SK-N-SH treated with all-trans-retinoic acid at 6 μM for 48 hours (cell line): ENCODE data around the gene KLHL21.
A peak's percentile ranks its signal among the peaks of the same experiment; 100 is the strongest.

ENCODE experiments used
- ATAC-seq: fragments of 200-7000 bp; cut with Tn5 transposase; 3 replicates; pipeline ENCODE4 v1.9.1; 2020; ENCODE audit warnings: mild to moderate bottlenecking, moderate library complexity
- ARNTL ChIP-seq: fragments of 450-650 bp; formaldehyde crosslinking; IDR thresholded peaks from 2 replicates; pipeline ENCODE4 v1.5.0; 2020; ENCODE audit warnings: low read depth, mild to moderate bottlenecking, moderate library complexity, borderline replicate concordance
- CSDC2 ChIP-seq: fragments of 250-450 bp; sonication (Bioruptor Pico); IDR thresholded peaks from 2 replicates; pipeline ENCODE4 v1.5.0; 2020; ENCODE audit warnings: mild to moderate bottlenecking, moderate library complexity
- ESRRG ChIP-seq: fragments of 250-450 bp; sonication (Bioruptor Pico); IDR thresholded peaks from 2 replicates; pipeline ENCODE4 v1.6.1; 2021; ENCODE audit warnings: mild to moderate bottlenecking
- GLIS3 ChIP-seq: fragments of 250-450 bp; sonication (Bioruptor Pico); IDR thresholded peaks from 2 replicates; pipeline ENCODE4 v1.5.0; 2020; ENCODE audit warnings: mild to moderate bottlenecking, moderate library complexity
- ISL1 ChIP-seq: fragments of 250-450 bp; sonication (Bioruptor Pico); IDR thresholded peaks from 2 replicates; pipeline ENCODE4 v2.1.2; 2022; ENCODE audit warnings: mild to moderate bottlenecking, moderate library complexity
- OSR1 ChIP-seq: fragments of 250-450 bp; sonication (Bioruptor Pico); IDR thresholded peaks from 2 replicates; pipeline ENCODE4 v1.8.0; 2022; ENCODE audit warnings: moderate library complexity, mild to moderate bottlenecking, inconsistent platforms
- RARB ChIP-seq: fragments of 250-450 bp; sonication (Bioruptor Pico); IDR thresholded peaks from 2 replicates; pipeline ENCODE4 v1.8.0; 2021; ENCODE audit warnings: mild to moderate bottlenecking, moderate library complexity
- SNAI2 ChIP-seq: fragments of 250-450 bp; sonication (Bioruptor Pico); IDR thresholded peaks from 2 replicates; pipeline ENCODE4 v1.5.0; 2020; ENCODE audit warnings: mild to moderate bottlenecking, moderate library complexity
- TOX ChIP-seq: fragments of 250-450 bp; sonication (Bioruptor Pico); IDR thresholded peaks from 2 replicates; pipeline ENCODE4 v1.8.0; 2021; ENCODE audit warnings: mild to moderate bottlenecking, moderate library complexity, borderline replicate concordance
- ZFP30 ChIP-seq: fragments of 450-650 bp; formaldehyde crosslinking; IDR thresholded peaks from 2 replicates; pipeline ENCODE4 v1.5.0; 2022; ENCODE audit warnings: mild to moderate bottlenecking, moderate library complexity
- ZNF565 ChIP-seq: fragments of 450-650 bp; formaldehyde crosslinking; conservative IDR thresholded peaks from 2 replicates; pipeline ENCODE4 v1.5.0; 2020; ENCODE audit warnings: low read depth, mild to moderate bottlenecking, moderate library complexity
- ZNF70 ChIP-seq: fragments of 450-650 bp; formaldehyde crosslinking; IDR thresholded peaks from 2 replicates; pipeline ENCODE4 v1.5.0; 2020; ENCODE audit warnings: mild to moderate bottlenecking, moderate library complexity
- TF ChIP-seq, protein P1 (sequence below): fragments of 250-450 bp; sonication (Bioruptor Pico); IDR thresholded peaks from 2 replicates; pipeline ENCODE4 v1.8.0; 2020; ENCODE audit warnings: mild to moderate bottlenecking, moderate library complexity, borderline replicate concordance
- TF ChIP-seq, protein P2 (sequence below): fragments of 250-450 bp; sonication (Bioruptor Pico); IDR thresholded peaks from 2 replicates; pipeline ENCODE4 v1.8.0; 2021; ENCODE audit warnings: low read depth, mild to moderate bottlenecking, moderate library complexity, borderline replicate concordance
- TF ChIP-seq, protein P3 (sequence below): fragments of 250-450 bp; sonication (Bioruptor Pico); IDR thresholded peaks from 2 replicates; pipeline ENCODE4 v1.5.1; 2021; ENCODE audit warnings: mild to moderate bottlenecking, moderate library complexity
- TF ChIP-seq, protein P4 (sequence below): fragments of 250-450 bp; sonication (Bioruptor Pico); IDR thresholded peaks from 2 replicates; pipeline ENCODE4 v1.5.1; 2020; ENCODE audit warnings: low read depth, mild to moderate bottlenecking, moderate library complexity
- TF ChIP-seq, protein P5 (sequence below): fragments of 250-450 bp; sonication (Bioruptor Pico); IDR thresholded peaks from 2 replicates; pipeline ENCODE4 v1.5.0; 2020; ENCODE audit warnings: mild to moderate bottlenecking, moderate library complexity

KLHL21 gene

DNA sequence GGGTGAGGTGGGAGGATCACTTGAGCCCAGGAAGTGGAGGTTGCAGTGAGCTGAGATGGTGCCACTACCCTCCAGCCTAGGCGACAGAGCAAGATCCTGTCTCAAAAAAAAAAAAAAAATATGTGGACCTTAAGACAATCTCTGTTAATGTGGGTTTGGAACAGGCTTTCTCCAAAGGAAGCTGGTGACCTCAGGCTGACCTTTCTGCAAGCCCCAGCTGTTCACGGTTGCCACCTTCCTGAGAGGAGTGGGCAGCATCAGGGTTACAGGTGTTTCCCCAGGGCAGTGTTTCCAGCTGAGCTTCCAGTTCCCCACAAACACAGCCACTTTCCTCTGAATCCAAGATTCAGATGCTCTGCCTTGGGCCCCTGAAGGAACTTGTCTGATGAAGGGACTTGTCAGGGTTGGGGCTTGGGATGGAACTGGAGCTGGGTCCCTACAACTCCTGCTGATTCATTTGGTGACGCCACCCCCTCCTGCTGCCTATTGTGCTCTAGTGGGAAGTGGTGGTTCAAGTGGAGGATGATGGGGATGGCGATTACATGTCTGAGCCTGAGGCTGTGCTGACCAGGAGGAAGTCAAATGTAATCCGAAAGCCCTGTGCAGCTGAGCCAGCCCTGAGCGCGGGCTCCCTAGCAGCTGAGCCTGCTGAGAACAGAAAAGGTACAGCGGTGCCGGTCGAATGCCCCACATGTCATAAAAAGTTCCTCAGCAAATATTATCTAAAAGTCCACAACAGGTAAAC is 20.9 kb downstream of the KLHL21 start (continued):
- TF ChIP-seq, protein P1, sequence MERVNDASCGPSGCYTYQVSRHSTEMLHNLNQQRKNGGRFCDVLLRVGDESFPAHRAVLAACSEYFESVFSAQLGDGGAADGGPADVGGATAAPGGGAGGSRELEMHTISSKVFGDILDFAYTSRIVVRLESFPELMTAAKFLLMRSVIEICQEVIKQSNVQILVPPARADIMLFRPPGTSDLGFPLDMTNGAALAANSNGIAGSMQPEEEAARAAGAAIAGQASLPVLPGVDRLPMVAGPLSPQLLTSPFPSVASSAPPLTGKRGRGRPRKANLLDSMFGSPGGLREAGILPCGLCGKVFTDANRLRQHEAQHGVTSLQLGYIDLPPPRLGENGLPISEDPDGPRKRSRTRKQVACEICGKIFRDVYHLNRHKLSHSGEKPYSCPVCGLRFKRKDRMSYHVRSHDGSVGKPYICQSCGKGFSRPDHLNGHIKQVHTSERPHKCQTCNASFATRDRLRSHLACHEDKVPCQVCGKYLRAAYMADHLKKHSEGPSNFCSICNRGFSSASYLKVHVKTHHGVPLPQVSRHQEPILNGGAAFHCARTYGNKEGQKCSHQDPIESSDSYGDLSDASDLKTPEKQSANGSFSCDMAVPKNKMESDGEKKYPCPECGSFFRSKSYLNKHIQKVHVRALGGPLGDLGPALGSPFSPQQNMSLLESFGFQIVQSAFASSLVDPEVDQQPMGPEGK (CRISPR knock-in tag): no peak
- TF ChIP-seq GLIS3: no peak
- no peak for TF ChIP-seq SNAI2 (CRISPR knock-in tag)
- TF ChIP-seq ZFP30 (CRISPR knock-in tag): no peak
- TF ChIP-seq, all 23 proteins: peak for 0

DNA sequence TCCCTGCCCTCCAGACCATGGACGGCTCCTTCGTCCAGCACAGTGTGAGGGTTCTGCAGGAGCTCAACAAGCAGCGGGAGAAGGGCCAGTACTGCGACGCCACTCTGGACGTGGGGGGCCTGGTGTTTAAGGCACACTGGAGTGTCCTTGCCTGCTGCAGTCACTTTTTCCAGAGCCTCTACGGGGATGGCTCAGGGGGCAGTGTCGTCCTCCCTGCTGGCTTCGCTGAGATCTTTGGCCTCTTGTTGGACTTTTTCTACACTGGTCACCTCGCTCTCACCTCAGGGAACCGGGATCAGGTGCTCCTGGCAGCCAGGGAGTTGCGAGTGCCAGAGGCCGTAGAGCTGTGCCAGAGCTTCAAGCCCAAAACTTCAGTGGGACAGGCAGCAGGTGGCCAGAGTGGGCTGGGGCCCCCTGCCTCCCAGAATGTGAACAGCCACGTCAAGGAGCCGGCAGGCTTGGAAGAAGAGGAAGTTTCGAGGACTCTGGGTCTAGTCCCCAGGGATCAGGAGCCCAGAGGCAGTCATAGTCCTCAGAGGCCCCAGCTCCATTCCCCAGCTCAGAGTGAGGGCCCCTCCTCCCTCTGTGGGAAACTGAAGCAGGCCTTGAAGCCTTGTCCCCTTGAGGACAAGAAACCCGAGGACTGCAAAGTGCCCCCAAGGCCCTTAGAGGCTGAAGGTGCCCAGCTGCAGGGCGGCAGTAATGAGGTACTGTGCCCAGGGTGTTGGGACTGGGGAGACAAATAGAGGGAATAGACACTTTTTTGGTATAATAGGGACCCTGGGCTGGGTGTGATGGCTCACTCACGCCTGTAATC is 21.9 kb downstream of the KLHL21 start:
- peak; percentile 6; the same call in 2 of the 3 replicates for ATAC-seq
- TF ChIP-seq ZNF70: no peak
- no peak for TF ChIP-seq SNAI2 (CRISPR knock-in tag)
- no peak for TF ChIP-seq ARNTL (CRISPR knock-in tag)
- TF ChIP-seq CSDC2: no peak
- no peak for TF ChIP-seq OSR1 (CRISPR knock-in tag)
- no peak for TF ChIP-seq ISL1 (CRISPR knock-in tag)
- TF ChIP-seq, protein P2, sequence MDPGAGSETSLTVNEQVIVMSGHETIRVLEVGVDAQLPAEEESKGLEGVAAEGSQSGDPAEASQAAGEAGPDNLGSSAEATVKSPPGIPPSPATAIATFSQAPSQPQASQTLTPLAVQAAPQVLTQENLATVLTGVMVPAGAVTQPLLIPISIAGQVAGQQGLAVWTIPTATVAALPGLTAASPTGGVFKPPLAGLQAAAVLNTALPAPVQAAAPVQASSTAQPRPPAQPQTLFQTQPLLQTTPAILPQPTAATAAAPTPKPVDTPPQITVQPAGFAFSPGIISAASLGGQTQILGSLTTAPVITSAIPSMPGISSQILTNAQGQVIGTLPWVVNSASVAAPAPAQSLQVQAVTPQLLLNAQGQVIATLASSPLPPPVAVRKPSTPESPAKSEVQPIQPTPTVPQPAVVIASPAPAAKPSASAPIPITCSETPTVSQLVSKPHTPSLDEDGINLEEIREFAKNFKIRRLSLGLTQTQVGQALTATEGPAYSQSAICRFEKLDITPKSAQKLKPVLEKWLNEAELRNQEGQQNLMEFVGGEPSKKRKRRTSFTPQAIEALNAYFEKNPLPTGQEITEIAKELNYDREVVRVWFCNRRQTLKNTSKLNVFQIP: no peak
- TF ChIP-seq, protein P3, sequence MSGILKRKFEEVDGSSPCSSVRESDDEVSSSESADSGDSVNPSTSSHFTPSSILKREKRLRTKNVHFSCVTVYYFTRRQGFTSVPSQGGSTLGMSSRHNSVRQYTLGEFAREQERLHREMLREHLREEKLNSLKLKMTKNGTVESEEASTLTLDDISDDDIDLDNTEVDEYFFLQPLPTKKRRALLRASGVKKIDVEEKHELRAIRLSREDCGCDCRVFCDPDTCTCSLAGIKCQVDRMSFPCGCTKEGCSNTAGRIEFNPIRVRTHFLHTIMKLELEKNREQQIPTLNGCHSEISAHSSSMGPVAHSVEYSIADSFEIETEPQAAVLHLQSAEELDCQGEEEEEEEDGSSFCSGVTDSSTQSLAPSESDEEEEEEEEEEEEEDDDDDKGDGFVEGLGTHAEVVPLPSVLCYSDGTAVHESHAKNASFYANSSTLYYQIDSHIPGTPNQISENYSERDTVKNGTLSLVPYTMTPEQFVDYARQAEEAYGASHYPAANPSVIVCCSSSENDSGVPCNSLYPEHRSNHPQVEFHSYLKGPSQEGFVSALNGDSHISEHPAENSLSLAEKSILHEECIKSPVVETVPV (CRISPR knock-in tag): no peak
- TF ChIP-seq ESRRG (CRISPR knock-in tag): no peak
- TF ChIP-seq, all 23 proteins: peak for 0

DNA sequence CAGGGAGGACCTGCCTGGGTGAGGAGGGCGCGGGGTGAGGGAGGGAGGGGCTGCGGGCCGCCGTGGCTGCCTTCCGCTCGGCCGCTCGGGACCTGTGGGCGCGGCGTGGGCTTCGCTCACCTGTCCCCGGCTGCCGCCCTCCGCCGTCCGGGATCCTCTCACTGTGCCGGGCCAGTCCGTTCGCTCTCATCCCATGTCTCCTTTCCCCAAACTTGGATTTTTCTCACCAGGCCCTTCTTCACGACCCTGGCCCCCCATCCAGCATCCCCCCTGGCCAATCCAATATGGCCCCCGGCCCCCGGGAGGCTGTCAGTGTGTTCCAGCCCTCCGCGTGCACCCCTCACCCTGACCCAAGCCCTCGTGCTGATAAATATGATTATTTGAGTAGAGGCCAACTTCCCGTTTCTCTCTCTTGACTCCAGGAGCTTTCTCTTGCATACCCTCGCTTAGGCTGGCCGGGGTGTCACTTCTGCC is 22.5 kb downstream of the KLHL21 start:
- TF ChIP-seq ZNF565 (CRISPR knock-in tag) (no peak), CSDC2 (no peak), OSR1 (CRISPR knock-in tag) (no peak), RARB (no peak), TOX (no peak), GLIS3 (no peak)
- TF ChIP-seq, protein P4, sequence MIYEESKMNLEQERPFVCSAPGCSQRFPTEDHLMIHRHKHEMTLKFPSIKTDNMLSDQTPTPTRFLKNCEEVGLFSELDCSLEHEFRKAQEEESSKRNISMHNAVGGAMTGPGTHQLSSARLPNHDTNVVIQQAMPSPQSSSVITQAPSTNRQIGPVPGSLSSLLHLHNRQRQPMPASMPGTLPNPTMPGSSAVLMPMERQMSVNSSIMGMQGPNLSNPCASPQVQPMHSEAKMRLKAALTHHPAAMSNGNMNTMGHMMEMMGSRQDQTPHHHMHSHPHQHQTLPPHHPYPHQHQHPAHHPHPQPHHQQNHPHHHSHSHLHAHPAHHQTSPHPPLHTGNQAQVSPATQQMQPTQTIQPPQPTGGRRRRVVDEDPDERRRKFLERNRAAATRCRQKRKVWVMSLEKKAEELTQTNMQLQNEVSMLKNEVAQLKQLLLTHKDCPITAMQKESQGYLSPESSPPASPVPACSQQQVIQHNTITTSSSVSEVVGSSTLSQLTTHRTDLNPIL (CRISPR knock-in tag): no peak
- TF ChIP-seq, protein P5, sequence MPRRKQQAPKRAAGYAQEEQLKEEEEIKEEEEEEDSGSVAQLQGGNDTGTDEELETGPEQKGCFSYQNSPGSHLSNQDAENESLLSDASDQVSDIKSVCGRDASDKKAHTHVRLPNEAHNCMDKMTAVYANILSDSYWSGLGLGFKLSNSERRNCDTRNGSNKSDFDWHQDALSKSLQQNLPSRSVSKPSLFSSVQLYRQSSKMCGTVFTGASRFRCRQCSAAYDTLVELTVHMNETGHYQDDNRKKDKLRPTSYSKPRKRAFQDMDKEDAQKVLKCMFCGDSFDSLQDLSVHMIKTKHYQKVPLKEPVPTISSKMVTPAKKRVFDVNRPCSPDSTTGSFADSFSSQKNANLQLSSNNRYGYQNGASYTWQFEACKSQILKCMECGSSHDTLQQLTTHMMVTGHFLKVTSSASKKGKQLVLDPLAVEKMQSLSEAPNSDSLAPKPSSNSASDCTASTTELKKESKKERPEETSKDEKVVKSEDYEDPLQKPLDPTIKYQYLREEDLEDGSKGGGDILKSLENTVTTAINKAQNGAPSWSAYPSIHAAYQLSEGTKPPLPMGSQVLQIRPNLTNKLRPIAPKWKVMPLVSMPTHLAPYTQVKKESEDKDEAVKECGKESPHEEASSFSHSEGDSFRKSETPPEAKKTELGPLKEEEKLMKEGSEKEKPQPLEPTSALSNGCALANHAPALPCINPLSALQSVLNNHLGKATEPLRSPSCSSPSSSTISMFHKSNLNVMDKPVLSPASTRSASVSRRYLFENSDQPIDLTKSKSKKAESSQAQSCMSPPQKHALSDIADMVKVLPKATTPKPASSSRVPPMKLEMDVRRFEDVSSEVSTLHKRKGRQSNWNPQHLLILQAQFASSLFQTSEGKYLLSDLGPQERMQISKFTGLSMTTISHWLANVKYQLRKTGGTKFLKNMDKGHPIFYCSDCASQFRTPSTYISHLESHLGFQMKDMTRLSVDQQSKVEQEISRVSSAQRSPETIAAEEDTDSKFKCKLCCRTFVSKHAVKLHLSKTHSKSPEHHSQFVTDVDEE (CRISPR knock-in tag): no peak
- peak; percentile 57 for ATAC-seq
